Measurements from ENCODE around the gene SRSF3.

The SRSF3 gene

GRCh38 chr6:36547646-36548400 lies 46.3 kb upstream of the SRSF3 start:
- H3K4me1 ChIP-seq (ENCODE audit: control insufficient read depth in 1 of 2, insufficient read depth in 1 of 2, low read depth in 1 of 2, low read length in 1 of 2) = peaks cover 50 to 53% of the 10 kb centered on the region in 2 experiments
- H3K36me3 ChIP-seq = no peaks in the 10 kb centered on the region
- no peaks in the 10 kb centered on the region for H3K9me3 ChIP-seq
- TF ChIP-seq, protein P1, sequence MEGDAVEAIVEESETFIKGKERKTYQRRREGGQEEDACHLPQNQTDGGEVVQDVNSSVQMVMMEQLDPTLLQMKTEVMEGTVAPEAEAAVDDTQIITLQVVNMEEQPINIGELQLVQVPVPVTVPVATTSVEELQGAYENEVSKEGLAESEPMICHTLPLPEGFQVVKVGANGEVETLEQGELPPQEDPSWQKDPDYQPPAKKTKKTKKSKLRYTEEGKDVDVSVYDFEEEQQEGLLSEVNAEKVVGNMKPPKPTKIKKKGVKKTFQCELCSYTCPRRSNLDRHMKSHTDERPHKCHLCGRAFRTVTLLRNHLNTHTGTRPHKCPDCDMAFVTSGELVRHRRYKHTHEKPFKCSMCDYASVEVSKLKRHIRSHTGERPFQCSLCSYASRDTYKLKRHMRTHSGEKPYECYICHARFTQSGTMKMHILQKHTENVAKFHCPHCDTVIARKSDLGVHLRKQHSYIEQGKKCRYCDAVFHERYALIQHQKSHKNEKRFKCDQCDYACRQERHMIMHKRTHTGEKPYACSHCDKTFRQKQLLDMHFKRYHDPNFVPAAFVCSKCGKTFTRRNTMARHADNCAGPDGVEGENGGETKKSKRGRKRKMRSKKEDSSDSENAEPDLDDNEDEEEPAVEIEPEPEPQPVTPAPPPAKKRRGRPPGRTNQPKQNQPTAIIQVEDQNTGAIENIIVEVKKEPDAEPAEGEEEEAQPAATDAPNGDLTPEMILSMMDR (IDR thresholded peaks at IDR 0.05) = no peak
- H3K4me3 ChIP-seq (ENCODE audit: low read depth in 1 of 2, low read length in 1 of 2) = peak overlapping the region; percentile 99 to 100
- H3K27me3 ChIP-seq = no peaks in the 10 kb centered on the region
- peak overlapping the region; percentile 88 for H3K27ac ChIP-seq

GRCh38 chr6:36548401-36548743 lies 45.8 kb upstream of the SRSF3 start:
- Histone ChIP-seq H3K4me1 (ENCODE audit: control insufficient read depth in 1 of 2, insufficient read depth in 1 of 2, low read depth in 1 of 2, low read length in 1 of 2) (peaks cover 47 to 49% of the 10 kb centered on the region in 2 experiments), H3K9me3 (no peaks in the 10 kb centered on the region), H3K27me3 (no peaks in the 10 kb centered on the region), H3K27ac (peak overlapping the region; percentile 88), H3K4me3 (ENCODE audit: low read depth in 1 of 2, low read length in 1 of 2) (peak overlapping the region in 1 of 2 experiments; percentile 99), H3K36me3 (no peaks in the 10 kb centered on the region)
- TF ChIP-seq, protein P1 (IDR thresholded peaks at IDR 0.05) = no peak

DNA sequence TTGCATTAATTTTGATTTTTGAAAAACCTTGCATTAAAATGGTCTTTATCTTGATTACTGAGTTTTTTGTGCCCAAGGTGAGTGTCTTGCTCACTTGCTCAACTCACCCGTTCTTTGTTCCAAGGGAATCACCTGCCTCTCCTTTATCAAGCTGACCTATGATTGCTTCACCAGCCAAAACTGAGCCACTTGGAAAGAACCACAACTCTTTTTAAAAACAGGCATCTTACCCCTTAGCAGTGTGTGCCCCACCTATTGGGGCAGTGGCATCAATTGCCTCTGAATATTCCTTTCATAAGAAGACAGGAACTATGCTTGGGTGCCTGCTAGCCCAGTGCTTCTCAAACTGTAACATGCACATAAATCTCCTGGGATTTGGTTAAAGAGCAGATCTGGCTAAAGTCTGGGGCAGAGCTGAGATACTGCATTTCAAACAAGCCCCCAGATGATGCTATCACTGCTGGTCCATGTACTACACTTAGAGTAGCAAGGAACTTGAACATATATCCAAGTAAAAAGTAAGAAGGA lies 43.6 kb upstream of the SRSF3 start:
- no peaks in the 10 kb centered on the region for H3K36me3 ChIP-seq
- no peak overlapping the region for H3K27ac ChIP-seq
- H3K4me1 ChIP-seq (ENCODE audit: control insufficient read depth in 1 of 2, insufficient read depth in 1 of 2, low read depth in 1 of 2, low read length in 1 of 2) = peaks cover 29% of the 10 kb centered on the region in 2 experiments
- TF ChIP-seq, protein P1 (IDR thresholded peaks at IDR 0.05) = no peak
- H3K27me3 ChIP-seq = no peaks in the 10 kb centered on the region
- no peaks in the 10 kb centered on the region for H3K9me3 ChIP-seq
- H3K4me3 ChIP-seq (ENCODE audit: low read depth in 1 of 2, low read length in 1 of 2) = no peak overlapping the region

GRCh38 chr6:36555750-36556252 lies 38.4 kb upstream of the SRSF3 start:
- TF ChIP-seq, protein P1 (IDR thresholded peaks at IDR 0.05) = no peak
- no peaks in the 10 kb centered on the region for H3K36me3 ChIP-seq
- no peak overlapping the region for H3K4me3 ChIP-seq (ENCODE audit: low read depth in 1 of 2, low read length in 1 of 2)
- H3K27ac ChIP-seq = peak overlapping the region; percentile 77
- no peaks in the 10 kb centered on the region for H3K9me3 ChIP-seq
- peaks cover 38 to 41% of the 10 kb centered on the region in 2 experiments for H3K4me1 ChIP-seq (ENCODE audit: control insufficient read depth in 1 of 2, insufficient read depth in 1 of 2, low read depth in 1 of 2, low read length in 1 of 2)
- no peaks in the 10 kb centered on the region for H3K27me3 ChIP-seq

DNA sequence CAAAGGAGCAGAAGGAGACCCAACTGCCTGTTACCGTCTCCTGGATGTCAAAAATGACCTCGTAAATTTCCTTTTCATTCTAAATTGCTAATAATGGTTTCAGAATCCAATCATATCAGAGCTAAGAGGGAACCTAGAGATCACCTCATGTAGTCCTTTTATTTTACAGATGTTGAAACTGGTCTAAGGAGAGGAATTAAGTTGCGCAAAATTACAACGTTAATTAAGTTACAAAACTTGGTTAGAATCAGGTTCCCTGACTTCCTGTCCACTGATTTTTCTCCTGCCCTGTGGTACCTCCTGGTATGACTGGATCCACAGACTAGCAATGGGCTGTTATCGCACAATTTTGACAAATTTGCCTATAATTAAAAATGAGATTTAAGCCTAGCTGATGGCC lies 37.9 kb upstream of the SRSF3 start:
- peak overlapping the region in 1 of 2 experiments; percentile 32 for H3K4me3 ChIP-seq (ENCODE audit: low read depth in 1 of 2, low read length in 1 of 2)
- H3K36me3 ChIP-seq = no peaks in the 10 kb centered on the region
- peaks cover 38 to 41% of the 10 kb centered on the region in 2 experiments for H3K4me1 ChIP-seq (ENCODE audit: control insufficient read depth in 1 of 2, insufficient read depth in 1 of 2, low read depth in 1 of 2, low read length in 1 of 2)
- TF ChIP-seq, protein P1 (IDR thresholded peaks at IDR 0.05) = no peak
- H3K9me3 ChIP-seq = no peaks in the 10 kb centered on the region
- peak overlapping the region; percentile 77 for H3K27ac ChIP-seq
- no peaks in the 10 kb centered on the region for H3K27me3 ChIP-seq
